ENCODE data around the gene FAM53A. TPM values are rescaled to one million over a fixed set of nuclear protein-coding genes. Genes with fewer than 3 reads are reported as not detected.

The FAM53A gene
- total and polyA plus RNA-seq, 10 of the 15 experiments (the other 5 are each of a cell fraction or from before 2014, with no cell fraction given) = 0.02 to 0.87 (median 0.38) TPM; not detected in 2

DNA sequence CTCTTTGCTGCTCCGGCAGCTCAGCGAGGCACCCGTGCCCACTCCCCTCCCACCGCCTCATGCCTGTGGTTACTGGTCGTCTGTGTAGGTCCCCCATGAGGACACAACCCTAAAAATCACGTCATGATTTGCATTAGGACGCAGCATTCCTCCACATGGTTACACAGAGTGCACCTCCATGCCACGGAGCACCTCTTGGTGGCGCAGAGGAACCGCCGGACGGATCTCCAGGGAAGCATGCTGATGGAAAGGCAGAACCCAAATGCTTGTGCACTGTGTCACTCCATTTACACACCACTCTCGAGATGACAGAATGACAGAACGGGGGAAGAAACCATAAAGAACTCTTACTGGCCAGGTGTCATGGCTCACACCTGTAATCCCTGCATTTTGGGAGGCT, 22.4 kb downstream of the FAM53A start:
- DNase-seq (ENCODE audit: low read depth, low spot score) (no peak), FAIRE-seq (no peak), ATAC-seq (no peak)
- Histone ChIP-seq H3K79me2 (ENCODE audit: control insufficient read depth, insufficient read depth, low read length) (no peaks in the 10 kb centered on the region), H2AFZ (ENCODE audit: control insufficient read depth, low read depth, low read length) (no peak overlapping the region), H3K27me3 (replicated peaks in 1 of 2; ENCODE audit: control insufficient read depth in 2 of 2, insufficient read depth in 2 of 2, low read length in 1 of 2) (no peaks in the 10 kb centered on the region), H3K9me3 (replicated peaks; ENCODE audit: control insufficient read depth, insufficient read depth, low read length) (no peaks in the 10 kb centered on the region), H3K4me2 (ENCODE audit: control insufficient read depth, insufficient read depth) (no peak overlapping the region), H3K27ac (ENCODE audit: control insufficient read depth, insufficient read depth) (no peak overlapping the region), H3K4me3 (no peak overlapping the region), H3K4me1 (ENCODE audit: control insufficient read depth, insufficient read depth, low read length) (no peaks in the 10 kb centered on the region), H3K36me3 (ENCODE audit: control insufficient read depth in 2 of 2, insufficient read depth in 2 of 2, low read length in 1 of 2) (no peaks in the 10 kb centered on the region), H4K20me1 (ENCODE audit: control insufficient read depth, insufficient read depth) (no peaks in the 10 kb centered on the region), H3K9ac (ENCODE audit: control insufficient read depth, insufficient read depth, low read length) (no peak overlapping the region)
- SMC1A ChIA-PET (ENCODE audit: uncharacterized antibody, unreplicated experiment) = no interaction called here
- in situ Hi-C loops (cut with MboI) = no loop called here
- intact Hi-C loops (cut with micrococcal nuclease; ENCODE audit: unreplicated experiment) = no loop called here
- no TSS peak for BruUV-seq (replicated peaks)
- RAD21 ChIA-PET (ENCODE audit: unreplicated experiment) = interaction anchor here (0.7 kb wide), 1 partner anchor 616 kb away, joined by 3 read pairs; no protein-coding TSS in a partner anchor
- TF ChIP-seq, protein P1, sequence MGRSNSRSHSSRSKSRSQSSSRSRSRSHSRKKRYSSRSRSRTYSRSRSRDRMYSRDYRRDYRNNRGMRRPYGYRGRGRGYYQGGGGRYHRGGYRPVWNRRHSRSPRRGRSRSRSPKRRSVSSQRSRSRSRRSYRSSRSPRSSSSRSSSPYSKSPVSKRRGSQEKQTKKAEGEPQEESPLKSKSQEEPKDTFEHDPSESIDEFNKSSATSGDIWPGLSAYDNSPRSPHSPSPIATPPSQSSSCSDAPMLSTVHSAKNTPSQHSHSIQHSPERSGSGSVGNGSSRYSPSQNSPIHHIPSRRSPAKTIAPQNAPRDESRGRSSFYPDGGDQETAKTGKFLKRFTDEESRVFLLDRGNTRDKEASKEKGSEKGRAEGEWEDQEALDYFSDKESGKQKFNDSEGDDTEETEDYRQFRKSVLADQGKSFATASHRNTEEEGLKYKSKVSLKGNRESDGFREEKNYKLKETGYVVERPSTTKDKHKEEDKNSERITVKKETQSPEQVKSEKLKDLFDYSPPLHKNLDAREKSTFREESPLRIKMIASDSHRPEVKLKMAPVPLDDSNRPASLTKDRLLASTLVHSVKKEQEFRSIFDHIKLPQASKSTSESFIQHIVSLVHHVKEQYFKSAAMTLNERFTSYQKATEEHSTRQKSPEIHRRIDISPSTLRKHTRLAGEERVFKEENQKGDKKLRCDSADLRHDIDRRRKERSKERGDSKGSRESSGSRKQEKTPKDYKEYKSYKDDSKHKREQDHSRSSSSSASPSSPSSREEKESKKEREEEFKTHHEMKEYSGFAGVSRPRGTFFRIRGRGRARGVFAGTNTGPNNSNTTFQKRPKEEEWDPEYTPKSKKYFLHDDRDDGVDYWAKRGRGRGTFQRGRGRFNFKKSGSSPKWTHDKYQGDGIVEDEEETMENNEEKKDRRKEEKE (IDR thresholded peaks at IDR 0.05) = no peak
- TF ChIP-seq HDAC2 (IDR thresholded peaks at IDR 0.05) = no peak
- TF ChIP-seq, protein P2, sequence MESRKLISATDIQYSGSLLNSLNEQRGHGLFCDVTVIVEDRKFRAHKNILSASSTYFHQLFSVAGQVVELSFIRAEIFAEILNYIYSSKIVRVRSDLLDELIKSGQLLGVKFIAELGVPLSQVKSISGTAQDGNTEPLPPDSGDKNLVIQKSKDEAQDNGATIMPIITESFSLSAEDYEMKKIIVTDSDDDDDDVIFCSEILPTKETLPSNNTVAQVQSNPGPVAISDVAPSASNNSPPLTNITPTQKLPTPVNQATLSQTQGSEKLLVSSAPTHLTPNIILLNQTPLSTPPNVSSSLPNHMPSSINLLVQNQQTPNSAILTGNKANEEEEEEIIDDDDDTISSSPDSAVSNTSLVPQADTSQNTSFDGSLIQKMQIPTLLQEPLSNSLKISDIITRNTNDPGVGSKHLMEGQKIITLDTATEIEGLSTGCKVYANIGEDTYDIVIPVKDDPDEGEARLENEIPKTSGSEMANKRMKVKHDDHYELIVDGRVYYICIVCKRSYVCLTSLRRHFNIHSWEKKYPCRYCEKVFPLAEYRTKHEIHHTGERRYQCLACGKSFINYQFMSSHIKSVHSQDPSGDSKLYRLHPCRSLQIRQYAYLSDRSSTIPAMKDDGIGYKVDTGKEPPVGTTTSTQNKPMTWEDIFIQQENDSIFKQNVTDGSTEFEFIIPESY (IDR thresholded peaks at IDR 0.05) = no peak
- TF ChIP-seq JUNB (IDR thresholded peaks at IDR 0.05) = no peak
- TF ChIP-seq BMI1 (IDR thresholded peaks at IDR 0.05; ENCODE audit: borderline replicate concordance) = no peak
- TF ChIP-seq ZNF274 (IDR thresholded peaks at IDR 0.05; ENCODE audit: insufficient read depth, insufficient read length) = no peak
- no peak for TF ChIP-seq MYB (IDR thresholded peaks at IDR 0.05; ENCODE audit: borderline replicate concordance, low read depth, low read length)
- TF ChIP-seq HDAC6 (IDR thresholded peaks at IDR 0.05; ENCODE audit: unreplicated experiment) = no peak
- no peak for TF ChIP-seq HDGF (IDR thresholded peaks at IDR 0.05)
- no peak for TF ChIP-seq NBN (IDR thresholded peaks at IDR 0.05)
- TF ChIP-seq ZNF622 (IDR thresholded peaks at IDR 0.05) = no peak
- TF ChIP-seq, protein P3, sequence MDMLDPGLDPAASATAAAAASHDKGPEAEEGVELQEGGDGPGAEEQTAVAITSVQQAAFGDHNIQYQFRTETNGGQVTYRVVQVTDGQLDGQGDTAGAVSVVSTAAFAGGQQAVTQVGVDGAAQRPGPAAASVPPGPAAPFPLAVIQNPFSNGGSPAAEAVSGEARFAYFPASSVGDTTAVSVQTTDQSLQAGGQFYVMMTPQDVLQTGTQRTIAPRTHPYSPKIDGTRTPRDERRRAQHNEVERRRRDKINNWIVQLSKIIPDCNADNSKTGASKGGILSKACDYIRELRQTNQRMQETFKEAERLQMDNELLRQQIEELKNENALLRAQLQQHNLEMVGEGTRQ (IDR thresholded peaks at IDR 0.05; ENCODE audit: borderline replicate concordance, low read depth, low read length) = no peak
- no peak for TF ChIP-seq POLR2A (IDR thresholded peaks at IDR 0.05; ENCODE audit: low read depth, low read length)
- no peak for TF ChIP-seq TCF12 (IDR thresholded peaks at IDR 0.05; ENCODE audit: low read depth, low read length)
- POLR2A ChIA-PET = interaction anchor here (0.6 to 0.7 kb wide), 2 partner anchors 15 to 177 kb away, joined by 3 to 4 read pairs; no protein-coding TSS in a partner anchor
- CTCF ChIA-PET = no interaction called here
- 60% methylated on average over 14 of the region's 14 CpGs for WGBS (ENCODE audit: insufficient coverage, insufficient replicate concordance, low lambda C conversion rate, missing lambda C conversion rate)

Data from GM12878 (cell line).